Breast epithelium (tissue), 4 donors: ENCODE measurements around the gene RPL18A. TPM values are rescaled to one million over a fixed set of nuclear protein-coding genes. Genes with fewer than 3 reads are reported as not detected.

ENCODE experiments used
- DNase-seq, 2 donors: peaks; one replicate each; pipeline ENCODE4 v3.0.0-alpha.2; 2019; ENCODE audit warnings: low spot score in 2 of 2
- H3K27ac ChIP-seq, 2 donors: fragments of 200-600 bp; sonication (generic) in 1 of 2; one replicate each; pipeline ENCODE4 v1.5.1; 2016 to 2019; ENCODE audit warnings: mild to moderate bottlenecking in 1 of 2
- H3K27me3 ChIP-seq, 2 donors: fragments of 200-600 bp; sonication (generic) in 1 of 2; one replicate each; pipeline versions ENCODE4 v1.5.1 to v1.6.0; 2017 to 2019; ENCODE audit warnings: control low read depth in 1 of 2, mild to moderate bottlenecking in 1 of 2
- H3K36me3 ChIP-seq: fragments of 200-600 bp; one replicate; pipeline ENCODE4 v1.5.1; 2019
- H3K4me1 ChIP-seq, 2 donors: fragments of 200-600 bp; sonication (generic); one replicate each; pipeline ENCODE4 v1.5.1; 2016 to 2019; ENCODE audit warnings: control low read depth in 1 of 2
- H3K4me3 ChIP-seq, 3 donors: fragments of 200-600 bp; sonication (generic); 1 replicate in 2 of 3; 2 replicates in 1 of 3; pipeline ENCODE4 v1.5.1; 2016 to 2019; ENCODE audit warnings: mild to moderate bottlenecking in 3 of 3, moderate library complexity in 2 of 3
- H3K9me3 ChIP-seq, 2 donors: fragments of 200-600 bp; sonication (generic) in 1 of 2; one replicate each; pipeline ENCODE4 v1.5.1; 2016 to 2019; ENCODE audit warnings: control low read depth in 1 of 2
- POLR2A ChIP-seq: fragments of 450-650 bp; IDR thresholded peaks from one replicate; pipeline ENCODE4 v1.6.1; 2016; ENCODE audit warnings: antibody characterized with exemption, mild to moderate bottlenecking, moderate library complexity
- POLR2AphosphoS5 ChIP-seq, 3 donors: sonication (generic); formaldehyde crosslinking; IDR thresholded peaks; one replicate each; pipeline ENCODE4 v1.6.1; 2017; ENCODE audit warnings: antibody characterized with exemption in 3 of 3
- intact Hi-C: fragments of 100-400 bp; cut with DNase I; formaldehyde crosslinking; loops from one replicate; pipeline ENCODE4 v1.15.1; 2023; ENCODE audit warnings: low total_unique reads
- total RNA-seq, 3 donors: library from RNA; depleted of rRNA; stranded (reverse); fragments of >200 nt; gene quantifications; one replicate each; pipeline ENCODE4 v1.1.0, GENCODE V29; 2016
- TF ChIP-seq, protein P1 (sequence below), 3 donors: fragments of 450-650 bp; IDR thresholded peaks; one replicate each; pipeline ENCODE4 v1.5.1; 2016 to 2017; ENCODE audit warnings: antibody characterized with exemption in 3 of 3, mild to moderate bottlenecking in 3 of 3, moderate library complexity in 3 of 3

RPL18A gene
- total RNA-seq, 3 donors from 2014 or later, result 1,333 to 1,973 (median 1,587) TPM

DNA sequence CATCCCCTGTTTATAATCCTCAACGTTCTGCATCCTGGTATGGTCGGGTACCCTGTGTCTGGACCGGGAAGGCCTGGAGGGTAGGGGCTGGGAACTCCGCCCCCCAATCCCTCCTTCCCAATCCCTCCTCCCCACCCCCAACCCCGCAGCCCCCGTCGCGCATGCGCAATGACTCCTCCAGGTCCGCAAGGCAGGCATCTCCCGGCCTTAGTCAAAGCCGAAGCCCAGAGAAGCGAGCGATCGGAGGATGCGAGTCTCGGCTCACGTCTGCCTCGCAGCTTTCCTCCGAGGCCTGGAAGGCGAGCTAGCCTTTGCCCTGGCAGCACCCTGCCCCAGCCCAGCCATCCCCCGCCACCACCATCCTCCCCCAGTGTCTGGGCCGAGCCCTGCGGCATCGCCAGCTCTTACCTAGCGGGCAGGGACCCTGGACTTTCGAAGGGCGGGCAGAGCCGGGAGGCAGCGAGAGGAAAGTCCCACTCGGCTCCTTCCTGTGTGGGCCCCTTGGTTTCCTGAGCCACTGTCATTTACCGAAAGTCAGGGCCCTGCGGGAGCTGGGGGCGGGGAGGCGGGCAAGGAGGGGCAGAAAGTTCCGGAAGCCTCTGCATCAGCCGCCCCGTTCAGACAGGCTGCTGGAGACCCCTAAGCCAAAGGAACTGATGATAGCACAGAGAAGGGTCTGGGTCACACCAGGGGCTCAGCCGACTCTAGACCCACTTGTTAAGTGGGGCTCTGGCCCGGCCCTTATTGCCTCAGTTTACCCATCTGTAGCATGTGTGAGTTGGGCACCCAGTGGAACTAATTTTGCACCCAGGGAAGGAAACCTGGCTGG lies 12.0 kb upstream of the RPL18A start, which contains the start of gene JAK3:
JAK3 (minus strand) TSS at position 445 of the 829 bp plus-strand sequence. CDS start 3,565 bp downstream, outside the sequence.
- intact Hi-C loops, result loop anchor here (5.0 kb wide), 1 partner anchor 500 kb away; no protein-coding TSS in a partner anchor
- DNase-seq, result no peak
- H3K27me3 ChIP-seq, result peaks cover 0 to 2% of the 10 kb centered on the region in 2 donors
- H3K36me3 ChIP-seq, result no peaks in the 10 kb centered on the region
- TF ChIP-seq, protein P1, sequence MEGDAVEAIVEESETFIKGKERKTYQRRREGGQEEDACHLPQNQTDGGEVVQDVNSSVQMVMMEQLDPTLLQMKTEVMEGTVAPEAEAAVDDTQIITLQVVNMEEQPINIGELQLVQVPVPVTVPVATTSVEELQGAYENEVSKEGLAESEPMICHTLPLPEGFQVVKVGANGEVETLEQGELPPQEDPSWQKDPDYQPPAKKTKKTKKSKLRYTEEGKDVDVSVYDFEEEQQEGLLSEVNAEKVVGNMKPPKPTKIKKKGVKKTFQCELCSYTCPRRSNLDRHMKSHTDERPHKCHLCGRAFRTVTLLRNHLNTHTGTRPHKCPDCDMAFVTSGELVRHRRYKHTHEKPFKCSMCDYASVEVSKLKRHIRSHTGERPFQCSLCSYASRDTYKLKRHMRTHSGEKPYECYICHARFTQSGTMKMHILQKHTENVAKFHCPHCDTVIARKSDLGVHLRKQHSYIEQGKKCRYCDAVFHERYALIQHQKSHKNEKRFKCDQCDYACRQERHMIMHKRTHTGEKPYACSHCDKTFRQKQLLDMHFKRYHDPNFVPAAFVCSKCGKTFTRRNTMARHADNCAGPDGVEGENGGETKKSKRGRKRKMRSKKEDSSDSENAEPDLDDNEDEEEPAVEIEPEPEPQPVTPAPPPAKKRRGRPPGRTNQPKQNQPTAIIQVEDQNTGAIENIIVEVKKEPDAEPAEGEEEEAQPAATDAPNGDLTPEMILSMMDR (IDR thresholded peaks at IDR 0.05), result no peak
- TF ChIP-seq POLR2AphosphoS5 (IDR thresholded peaks at IDR 0.05), result no peak
- peak within 1 kb of the TSS; percentile 35 to 72 (median 49) for H3K4me3 ChIP-seq
- H3K9me3 ChIP-seq, result no peaks in the 10 kb centered on the region
- H3K27ac ChIP-seq, result peak within 1 kb of the TSS; percentile 76 to 93
- no peaks in the 10 kb centered on the region for H3K4me1 ChIP-seq

DNA sequence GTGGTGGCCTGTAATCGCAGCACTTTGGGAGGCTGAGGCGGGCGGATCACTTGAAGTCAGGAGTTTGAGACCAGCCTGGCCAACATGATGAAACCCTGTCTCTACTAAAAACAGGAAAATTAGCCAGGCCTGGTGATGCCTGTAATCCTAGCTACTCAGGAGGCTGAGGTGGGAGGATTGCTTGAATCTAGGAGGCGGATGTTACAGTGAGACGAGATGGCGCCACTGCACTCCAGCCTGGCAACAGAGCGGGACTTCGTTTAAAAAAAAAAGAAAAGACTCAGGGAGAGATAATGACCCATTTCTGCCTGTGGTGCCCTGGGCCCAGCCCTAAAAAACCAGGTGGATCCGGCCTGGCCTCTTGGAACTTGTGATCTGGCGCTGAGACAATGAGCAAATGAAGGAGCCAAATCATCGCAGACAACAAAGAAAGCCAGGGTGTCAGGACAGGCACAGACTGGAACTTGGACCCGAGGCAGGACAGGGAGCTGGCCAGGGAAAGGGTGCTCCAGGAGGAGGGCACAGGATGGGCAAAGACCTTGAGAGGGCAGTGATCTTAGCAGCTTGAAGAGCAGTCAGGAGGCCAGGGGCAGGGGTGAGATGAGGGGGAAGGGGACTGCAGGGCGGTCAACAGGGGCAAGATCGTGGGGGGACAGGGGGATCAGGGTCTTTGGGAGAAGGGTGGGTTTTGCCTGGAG lies 11.0 kb upstream of the RPL18A start:
- no peaks in the 10 kb centered on the region for H3K36me3 ChIP-seq
- H3K27me3 ChIP-seq, result peaks cover 0 to 2% of the 10 kb centered on the region in 2 donors
- H3K4me3 ChIP-seq, result no peak overlapping the region
- TF ChIP-seq POLR2AphosphoS5 (IDR thresholded peaks at IDR 0.05) (no peak), POLR2A (no peak)
- TF ChIP-seq, protein P1 (IDR thresholded peaks at IDR 0.05), result no peak
- intact Hi-C loops, result loop anchor here (5.0 kb wide), 1 partner anchor 501 kb away; no protein-coding TSS in a partner anchor
- DNase-seq, result peak in 1 of 2 donors; percentile 52
- H3K9me3 ChIP-seq, result no peaks in the 10 kb centered on the region
- H3K4me1 ChIP-seq, result no peaks in the 10 kb centered on the region
- H3K27ac ChIP-seq, result peak overlapping the region; percentile 76 to 93

DNA sequence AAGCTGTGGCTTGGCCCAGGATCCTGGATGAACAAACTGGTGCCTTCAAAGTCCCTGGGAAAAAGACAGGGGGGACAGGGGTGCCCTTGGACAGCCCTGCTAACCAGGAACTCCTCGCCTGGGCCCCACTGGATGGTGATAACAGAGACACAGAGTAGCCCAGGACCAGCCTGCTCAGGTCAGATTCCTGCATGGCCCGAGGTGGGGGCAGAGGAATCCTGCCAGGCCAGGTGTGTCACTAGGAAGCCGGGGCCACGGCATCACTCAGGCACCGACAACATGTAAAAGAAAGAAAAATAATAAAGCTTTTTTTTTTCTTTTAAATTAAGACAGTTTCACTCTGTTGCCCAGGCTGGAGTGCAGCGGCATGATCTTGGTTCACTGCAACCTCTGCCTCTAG lies 5.6 kb upstream of the RPL18A start:
- H3K9me3 ChIP-seq, result no peaks in the 10 kb centered on the region

DNA sequence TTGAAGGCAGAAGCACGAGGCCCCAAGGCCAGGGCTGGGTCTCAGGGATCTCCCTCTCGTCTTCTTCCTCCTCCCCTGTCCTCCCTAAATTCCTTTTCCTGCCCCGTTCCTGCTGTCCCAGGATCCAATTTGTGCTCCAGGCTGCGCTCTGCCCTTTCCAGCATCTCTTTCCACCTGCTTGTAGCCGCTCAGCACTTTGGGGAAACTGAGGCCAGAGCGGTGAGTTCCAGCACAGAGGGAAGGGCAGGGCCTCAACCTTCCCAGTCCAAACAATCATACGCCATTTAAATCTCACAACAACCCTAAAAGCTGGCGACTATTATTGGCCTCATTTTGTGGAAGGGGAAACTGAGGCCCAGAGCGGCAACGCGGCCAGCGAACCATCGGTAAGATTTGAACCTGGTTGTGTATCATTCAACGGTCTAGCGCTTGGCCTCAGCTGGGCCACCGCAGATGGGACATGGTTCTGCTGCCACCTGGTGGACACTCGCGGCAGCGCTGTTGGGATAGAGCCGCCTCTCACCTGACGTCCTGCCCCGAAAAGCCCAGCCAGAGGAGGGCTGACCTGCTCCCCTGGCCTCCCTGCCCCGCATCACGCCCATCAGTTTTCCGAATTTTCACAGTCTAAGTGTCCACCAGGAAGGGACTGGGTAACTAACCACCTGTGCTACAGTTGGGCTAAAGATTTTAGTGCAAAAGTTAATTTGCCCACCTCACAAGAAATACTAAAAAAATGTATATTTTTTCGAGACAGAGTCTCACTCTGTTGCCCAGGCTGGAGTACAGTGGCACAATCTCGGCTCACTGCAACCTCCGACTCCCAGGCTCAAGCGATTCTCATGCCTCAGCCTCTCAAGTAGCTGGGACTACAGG lies 4.2 kb upstream of the RPL18A start:
- intact Hi-C loops, result no loop called here
- Histone ChIP-seq H3K4me3 (no peak overlapping the region), H3K27ac (no peak overlapping the region), H3K4me1 (no peaks in the 10 kb centered on the region), H3K27me3 (no peaks in the 10 kb centered on the region), H3K9me3 (no peaks in the 10 kb centered on the region), H3K36me3 (no peaks in the 10 kb centered on the region)
- DNase-seq, result peak; percentile 80 to 89
- TF ChIP-seq, protein P1 (IDR thresholded peaks at IDR 0.05), result peak; percentile 70 to 94 (median 91)
- TF ChIP-seq POLR2AphosphoS5 (IDR thresholded peaks at IDR 0.05) (peak in 1 of 3 donors; percentile 64), POLR2A (no peak)

More for the DNA sequence above, 5.6 kb upstream of the RPL18A start:
- intact Hi-C loops, result no loop called here
- Histone ChIP-seq H3K27me3 (no peaks in the 10 kb centered on the region), H3K4me3 (no peak overlapping the region), H3K27ac (no peak overlapping the region), H3K36me3 (no peaks in the 10 kb centered on the region), H3K4me1 (no peaks in the 10 kb centered on the region)
- TF ChIP-seq POLR2A (no peak), POLR2AphosphoS5 (IDR thresholded peaks at IDR 0.05) (no peak)
- TF ChIP-seq, protein P1 (IDR thresholded peaks at IDR 0.05), result no peak
- DNase-seq, result no peak
